ENCODE data around the gene NYAP1. TPM values are rescaled to one million over a fixed set of nuclear protein-coding genes. Genes with fewer than 3 reads are reported as not detected.
"Not testable (repeated sequence)": the region's sequence is repeated elsewhere in the genome, so short reads cannot be mapped to it uniquely, and the experiment has no call there.

Gene NYAP1
- total and polyA plus RNA-seq, 7 donors: 0.08 to 0.32 (median 0.15) TPM

DNA sequence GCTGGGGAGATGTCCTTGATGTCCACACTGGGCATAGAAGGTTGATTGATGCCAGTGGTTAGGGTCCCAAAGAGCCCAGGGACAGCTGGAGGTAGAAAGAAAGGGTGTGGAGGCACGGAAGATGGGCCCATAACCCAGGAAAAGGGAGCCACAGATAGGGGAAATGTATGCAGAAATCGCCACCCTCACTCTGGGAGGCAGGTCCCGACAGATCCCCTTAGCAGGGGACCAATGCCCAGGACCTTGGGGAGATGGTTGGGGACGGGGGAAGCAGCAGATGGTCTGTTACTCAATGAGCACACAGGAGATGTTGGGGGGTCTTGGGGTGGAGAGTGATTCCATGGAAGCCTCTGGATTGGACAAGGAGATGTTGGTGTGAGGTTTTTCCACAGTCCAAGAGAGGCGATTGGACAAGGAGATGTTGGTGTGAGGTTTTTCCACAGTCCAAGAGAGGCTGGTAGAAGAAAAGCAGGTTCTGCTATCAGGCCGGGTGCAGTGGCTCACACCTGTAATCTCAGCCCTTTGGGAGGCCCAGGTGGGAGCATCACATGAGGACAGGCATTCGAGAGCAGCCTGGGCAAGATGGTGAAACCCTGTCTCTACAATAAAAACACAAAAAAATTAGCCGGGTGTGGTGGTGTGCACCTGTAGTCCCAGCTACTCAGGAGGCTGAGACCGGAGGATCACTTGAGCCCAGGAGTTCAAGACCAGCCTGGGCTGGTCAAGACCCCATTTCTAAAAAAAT, 40.5 kb upstream of the NYAP1 start:
- no peak for DNase-seq
- H3K4me3 ChIP-seq: no peak overlapping the region
- TF ChIP-seq CTCF (IDR thresholded peaks at IDR 0.05): no peak
- H3K27ac ChIP-seq: peak overlapping the region; percentile 49
- no peak for ATAC-seq
- no peaks in the 10 kb centered on the region for H3K36me3 ChIP-seq (ENCODE audit: insufficient read depth in 1 of 2, low read depth in 1 of 2)
- no peaks in the 10 kb centered on the region for H3K9me3 ChIP-seq
- intact Hi-C loops (cut with DNase I): no loop called here
- 90 to 94% (median 93%) methylated on average over 9 of the region's 9 CpGs for WGBS, 3 donors
- H3K4me1 ChIP-seq: peaks cover 3% of the 10 kb centered on the region
- H3K27me3 ChIP-seq (ENCODE audit: insufficient read depth in 3 of 3, low read length in 2 of 3): no peaks in the 10 kb centered on the region

DNA sequence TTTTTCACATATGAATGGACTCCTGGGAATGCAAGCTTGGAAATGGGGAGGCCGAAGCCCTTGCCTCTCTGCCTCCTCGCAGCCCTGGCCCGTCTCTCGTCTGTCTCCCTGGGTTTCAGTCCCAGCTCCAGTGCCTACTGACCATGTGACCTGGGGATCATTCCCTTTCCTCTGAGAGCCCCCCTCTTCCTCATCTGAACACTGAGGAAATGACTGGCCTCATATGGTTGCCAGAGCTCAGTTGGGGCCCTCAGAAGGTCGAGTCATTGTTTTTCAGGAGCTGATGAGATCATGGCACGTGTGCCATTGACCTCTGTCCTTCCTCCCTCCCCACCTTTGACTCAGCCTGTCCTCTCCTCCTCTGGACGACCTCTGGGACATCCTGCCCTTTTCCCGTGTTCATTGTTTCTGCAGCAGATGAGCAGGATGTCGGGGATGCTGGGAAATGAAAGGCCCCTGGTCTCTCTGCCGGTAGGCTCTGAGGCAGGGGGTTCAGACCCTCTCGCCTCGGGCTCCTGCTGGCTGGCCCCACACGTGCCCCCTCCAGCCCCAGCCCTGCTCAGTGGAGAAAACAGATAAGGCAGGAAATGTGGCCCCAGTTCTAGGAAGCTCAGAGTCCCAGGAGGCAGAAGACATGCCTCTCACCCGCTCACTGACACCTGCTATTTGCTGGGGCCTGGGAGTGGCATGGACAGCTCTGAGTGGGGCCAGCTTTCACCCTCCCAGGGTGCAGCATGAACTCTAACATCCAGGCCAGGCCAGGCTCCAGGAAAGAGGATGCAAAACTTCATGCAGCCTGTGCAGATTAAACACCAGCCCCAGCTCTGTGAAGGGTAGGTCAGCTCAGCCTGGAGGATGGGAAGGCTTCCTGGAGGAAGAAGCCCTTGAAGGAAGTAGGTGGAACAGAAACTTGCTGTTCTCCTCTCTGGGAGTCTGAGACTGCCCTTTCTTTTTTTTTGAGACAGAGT, 39.1 kb upstream of the NYAP1 start:
- DNase-seq (no peak), ATAC-seq (peak; percentile 47 to 66 (median 54))
- H3K9me3 ChIP-seq: no peaks in the 10 kb centered on the region
- peaks cover 3% of the 10 kb centered on the region for H3K4me1 ChIP-seq
- H3K27ac ChIP-seq: peak overlapping the region; percentile 68
- H3K27me3 ChIP-seq (ENCODE audit: insufficient read depth in 3 of 3, low read length in 2 of 3): no peaks in the 10 kb centered on the region
- intact Hi-C loops (cut with DNase I): no loop called here
- no peaks in the 10 kb centered on the region for H3K36me3 ChIP-seq (ENCODE audit: insufficient read depth in 1 of 2, low read depth in 1 of 2)
- 28 to 34% (median 32%) methylated on average over 14 of the region's 14 CpGs for WGBS, 3 donors
- H3K4me3 ChIP-seq: no peak overlapping the region
- TF ChIP-seq CTCF (IDR thresholded peaks at IDR 0.05): no peak

- Histone ChIP-seq H3K27ac (peak overlapping the region; percentile 36), H3K4me3 (no peak overlapping the region), H3K4me1 (peaks cover 3% of the 10 kb centered on the region), H3K36me3 (ENCODE audit: insufficient read depth in 1 of 2, low read depth in 1 of 2) (no peaks in the 10 kb centered on the region), H3K27me3 (ENCODE audit: insufficient read depth in 3 of 3, low read length in 2 of 3) (no peaks in the 10 kb centered on the region), H3K9me3 (no peaks in the 10 kb centered on the region)
- TF ChIP-seq CTCF (IDR thresholded peaks at IDR 0.05): no peak
- ATAC-seq (no peak), DNase-seq (peak in 1 of 2 donors; percentile 2)
- intact Hi-C loops (cut with DNase I): no loop called here
- WGBS, 3 donors: 61 to 74% (median 72%) methylated on average over 2 of the region's 2 CpGs
These were observed 37.7 kb upstream of the NYAP1 start for GRCh38 chr7:100446040-100446439.

GRCh38 chr7:100447363-100447762, 36.4 kb upstream of the NYAP1 start:
- H3K9me3 ChIP-seq: not testable (repeated sequence)

DNA sequence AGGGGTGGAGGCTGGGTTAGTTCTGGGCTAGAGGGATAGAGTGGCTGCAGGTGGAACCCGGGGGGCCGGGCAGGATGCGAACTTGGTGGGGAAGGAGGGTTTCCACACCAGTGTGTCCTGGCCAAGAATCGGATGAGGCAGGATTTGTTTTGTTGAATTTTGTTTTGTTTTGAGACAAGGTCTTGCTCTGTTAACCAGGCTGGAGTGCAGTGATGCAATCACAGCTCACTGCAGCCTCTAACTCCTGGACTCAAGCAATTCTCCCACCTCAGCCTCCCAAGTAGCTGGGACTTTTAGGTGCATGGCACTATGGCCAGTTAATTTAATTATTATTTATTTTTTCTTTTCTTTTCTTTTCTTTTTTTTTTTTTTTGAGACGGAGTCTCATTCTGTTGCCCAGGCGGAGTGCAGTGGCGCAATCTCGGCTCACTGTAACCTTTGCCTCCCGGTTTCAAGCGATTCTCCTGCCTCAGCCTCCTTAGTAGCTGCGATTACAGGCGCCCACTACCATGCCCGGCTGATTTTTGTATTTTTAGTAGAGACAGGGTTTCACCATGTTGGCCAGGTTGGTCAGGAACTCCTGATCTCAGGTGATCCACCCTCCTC, 34.4 kb upstream of the NYAP1 start:
- Histone ChIP-seq H3K27ac (no peak overlapping the region), H3K9me3 (no peaks in the 10 kb centered on the region), H3K27me3 (ENCODE audit: insufficient read depth in 3 of 3, low read length in 2 of 3) (no peaks in the 10 kb centered on the region), H3K4me3 (no peak overlapping the region), H3K36me3 (ENCODE audit: insufficient read depth in 1 of 2, low read depth in 1 of 2) (no peaks in the 10 kb centered on the region), H3K4me1 (peaks cover 2% of the 10 kb centered on the region)
- WGBS, 3 donors: 83 to 88% (median 83%) methylated on average over 13 of the region's 13 CpGs
- ATAC-seq (no peak), DNase-seq (peak in 1 of 2 donors; percentile 4)
- no peak for TF ChIP-seq CTCF (IDR thresholded peaks at IDR 0.05)
- intact Hi-C loops (cut with DNase I): no loop called here

More at GRCh38 chr7:100447363-100447762, 36.4 kb upstream of the NYAP1 start:
- H3K4me3 ChIP-seq; H3K27ac ChIP-seq; H3K27me3 ChIP-seq (ENCODE audit: insufficient read depth in 3 of 3, low read length in 2 of 3); H3K4me1 ChIP-seq; intact Hi-C loops (cut with DNase I); H3K36me3 ChIP-seq (ENCODE audit: insufficient read depth in 1 of 2, low read depth in 1 of 2); ATAC-seq: not testable (repeated sequence)
- 96 to 97% (median 96%) methylated on average over 8 of the region's 8 CpGs for WGBS, 3 donors
- DNase-seq: peak in 1 of 2 donors; percentile 2
